Right lobe of liver (tissue), 4 donors: ENCODE measurements around the gene LMOD2.

Source experiments
- CTCF ChIP-seq, 4 donors: fragments of 200-600 bp in 3 of 4; fragments of 450-650 bp in 1 of 4; IDR thresholded peaks; one replicate each; pipeline versions ENCODE4 v1.5.1 to v1.8.0; 2016 to 2022; ENCODE audit warnings: antibody characterized with exemption in 4 of 4, mild to moderate bottlenecking in 2 of 4
- POLR2A ChIP-seq: fragments of 450-650 bp; IDR thresholded peaks from one replicate; pipeline ENCODE4 v1.6.1; 2017; ENCODE audit warnings: antibody characterized with exemption, mild to moderate bottlenecking
- donor health status: DM: no; HTN: no; CAD: no.
- donor health status: DM: no; HTN: no; CAD: no.
- donor health status: DM: no; HTN: yes; CAD: no.

GRCh38 chr7:123641901-123642300 lies 13.8 kb upstream of the LMOD2 start:
- TF ChIP-seq CTCF (IDR thresholded peaks at IDR 0.05) (no peak), POLR2A (no peak)
